Left ventricle myocardium inferior (tissue), 1 donor: ENCODE measurements around the gene TCEAL3. TPM values are rescaled to one million over a fixed set of nuclear protein-coding genes. Genes with fewer than 3 reads are reported as not detected.
"Not testable (repeated sequence)": the region's sequence is repeated elsewhere in the genome, so short reads cannot be mapped to it uniquely, and the experiment has no call there.

ENCODE experiments used
- DNase-seq: peaks from one replicate; pipeline ENCODE4 v3.0.0-alpha.2; 2020
- H3K27ac ChIP-seq: fragments of 200-600 bp; replicated peaks from 2 replicates; pipeline ENCODE4 v1.8.0; 2021
- H3K27me3 ChIP-seq: fragments of 200-600 bp; 2 replicates; pipeline ENCODE4 v1.8.0; 2021; ENCODE audit warnings: low read depth
- H3K36me3 ChIP-seq: fragments of 200-600 bp; 2 replicates; pipeline ENCODE4 v1.8.0; 2021
- H3K4me1 ChIP-seq: fragments of 200-600 bp; 2 replicates; pipeline ENCODE4 v1.8.0; 2021
- H3K4me3 ChIP-seq: fragments of 200-600 bp; 2 replicates; pipeline ENCODE4 v1.8.0; 2021; ENCODE audit warnings: mild to moderate bottlenecking, moderate library complexity
- H3K9me3 ChIP-seq: fragments of 200-600 bp; replicated peaks from 2 replicates; pipeline ENCODE4 v1.8.0; 2021
- CTCF ChIP-seq: fragments of 200-600 bp; IDR thresholded peaks from 2 replicates; pipeline ENCODE4 v1.8.0; 2021; ENCODE audit warnings: antibody characterized with exemption, mild to moderate bottlenecking, borderline replicate concordance
- intact Hi-C: fragments of 100-400 bp; cut with micrococcal nuclease; formaldehyde crosslinking; loops from one replicate; pipeline ENCODE4 v1.11.0; 2022
- total RNA-seq: library from RNA; stranded (reverse); fragmentation: NEBNext Ultra II Directional; extraction: Animal tissue kit (Norgen Biotek cat#: 25700); gene quantifications from one replicate; pipeline ENCODE4 v1.2.1, GENCODE V29; 2021
- donor health status: DM: no; HTN: yes; CAD: no; lungs with severe emphysema.

Gene TCEAL3
- total RNA-seq, 1 donor from 2014 or later = 18.2 TPM

GRCh38 chrX:103586314-103586646 is 21.5 kb upstream of the TCEAL3 start:
- Histone ChIP-seq H3K27me3 (no peaks in the 10 kb centered on the region), H3K27ac (peak overlapping the region; percentile 87), H3K4me3 (peak overlapping the region; percentile 76), H3K36me3 (no peaks in the 10 kb centered on the region), H3K9me3 (no peaks in the 10 kb centered on the region), H3K4me1 (peaks cover 19% of the 10 kb centered on the region)
- intact Hi-C loops = no loop called here
- no peak for DNase-seq
- TF ChIP-seq CTCF = no peak

GRCh38 chrX:103586659-103587058 is 21.1 kb upstream of the TCEAL3 start:
- Histone ChIP-seq H3K4me3 (peak overlapping the region; percentile 76), H3K27ac (peak overlapping the region; percentile 87), H3K36me3 (no peaks in the 10 kb centered on the region), H3K9me3 (no peaks in the 10 kb centered on the region), H3K4me1 (peaks cover 19% of the 10 kb centered on the region), H3K27me3 (no peaks in the 10 kb centered on the region)
- no peak for TF ChIP-seq CTCF
- intact Hi-C loops = no loop called here
- DNase-seq = no peak

GRCh38 chrX:103592295-103592694 is 15.5 kb upstream of the TCEAL3 start:
- H3K36me3 ChIP-seq, H3K4me1 ChIP-seq, H3K27ac ChIP-seq, intact Hi-C loops, DNase-seq, H3K27me3 ChIP-seq, H3K4me3 ChIP-seq, H3K9me3 ChIP-seq: not testable (repeated sequence)

GRCh38 chrX:103595202-103595601 is 12.6 kb upstream of the TCEAL3 start:
- H3K4me1 ChIP-seq, DNase-seq, H3K4me3 ChIP-seq, intact Hi-C loops, H3K27ac ChIP-seq, H3K36me3 ChIP-seq, H3K27me3 ChIP-seq, H3K9me3 ChIP-seq: not testable (repeated sequence)

- peaks cover 6% of the 10 kb centered on the region for H3K4me1 ChIP-seq
- H3K9me3 ChIP-seq = no peaks in the 10 kb centered on the region
- H3K4me3 ChIP-seq = peak overlapping the region; percentile 77
- H3K27ac ChIP-seq = peak overlapping the region; percentile 85
- no peak for DNase-seq
- TF ChIP-seq CTCF = no peak
- H3K27me3 ChIP-seq = no peaks in the 10 kb centered on the region
- intact Hi-C loops = no loop called here
- H3K36me3 ChIP-seq = no peaks in the 10 kb centered on the region
Observed at GRCh38 chrX:103608306-103608963, 672 bp downstream of the TCEAL3 start.

- no peak for DNase-seq
- Histone ChIP-seq H3K9me3 (no peaks in the 10 kb centered on the region), H3K36me3 (no peaks in the 10 kb centered on the region), H3K27me3 (no peaks in the 10 kb centered on the region), H3K4me3 (no peak overlapping the region), H3K27ac (no peak overlapping the region), H3K4me1 (peaks cover 6% of the 10 kb centered on the region)
- intact Hi-C loops = no loop called here
- TF ChIP-seq CTCF = no peak
Observed at GRCh38 chrX:103610282-103610681, 2.5 kb downstream of the TCEAL3 start.
